HG02623 (cell line): ENCODE results near the gene VSTM4.
A peak's percentile ranks its signal among the peaks of the same experiment; 100 is the strongest.

Experiments used
- ATAC-seq: cut with Tn5 transposase; IDR thresholded peaks from one replicate; pipeline ENCODE4 v1.9.1; 2021; ENCODE audit warnings: moderate library complexity; ENCODE audit not compliant: unreplicated experiment

The VSTM4 gene, protein sequence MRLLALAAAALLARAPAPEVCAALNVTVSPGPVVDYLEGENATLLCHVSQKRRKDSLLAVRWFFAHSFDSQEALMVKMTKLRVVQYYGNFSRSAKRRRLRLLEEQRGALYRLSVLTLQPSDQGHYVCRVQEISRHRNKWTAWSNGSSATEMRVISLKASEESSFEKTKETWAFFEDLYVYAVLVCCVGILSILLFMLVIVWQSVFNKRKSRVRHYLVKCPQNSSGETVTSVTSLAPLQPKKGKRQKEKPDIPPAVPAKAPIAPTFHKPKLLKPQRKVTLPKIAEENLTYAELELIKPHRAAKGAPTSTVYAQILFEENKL

DNA sequence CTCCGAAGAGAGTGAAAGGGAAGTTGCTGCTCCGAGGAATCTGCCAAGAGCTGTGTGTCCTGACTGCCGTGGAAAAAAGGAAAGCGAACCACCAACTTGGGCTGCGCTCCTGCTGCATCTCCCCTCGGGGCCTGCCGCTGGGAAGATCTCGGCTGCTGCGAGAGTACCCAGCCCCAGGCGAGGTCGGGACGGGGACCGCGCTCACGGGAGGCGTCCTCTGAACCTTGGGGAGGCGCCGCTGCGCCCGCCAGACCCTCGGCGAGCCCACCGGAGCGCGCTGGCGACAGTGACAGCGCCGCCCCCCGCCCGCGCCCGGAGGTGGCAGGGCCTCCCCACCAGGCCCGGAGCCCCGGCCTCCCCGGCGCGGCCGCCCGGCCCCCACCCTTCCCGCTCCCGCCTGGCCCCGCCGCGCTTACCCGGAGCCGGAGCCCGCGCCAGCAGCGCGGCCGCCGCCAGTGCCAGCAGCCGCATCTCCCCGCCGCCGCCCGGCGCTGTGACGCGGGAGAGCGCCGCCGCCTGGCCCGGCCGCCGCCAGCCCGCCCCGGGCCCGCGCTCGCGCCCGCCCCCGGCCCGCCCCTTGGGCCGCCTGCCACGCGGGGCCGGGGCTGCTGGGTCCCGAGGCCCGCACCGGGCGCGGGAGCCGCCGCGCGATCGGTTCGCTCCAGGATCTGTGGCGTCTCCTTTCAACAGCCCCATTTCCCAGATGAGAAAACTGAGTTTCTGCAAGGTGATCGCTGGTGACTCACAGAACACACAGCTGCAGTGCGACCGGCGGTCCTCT, at the start of gene VSTM4:
TSS of gene VSTM4 (minus strand) at position 508 of the 781 bp plus-strand sequence. CDS start at position 471, 37 bp downstream.
- ATAC-seq: no peak

DNA sequence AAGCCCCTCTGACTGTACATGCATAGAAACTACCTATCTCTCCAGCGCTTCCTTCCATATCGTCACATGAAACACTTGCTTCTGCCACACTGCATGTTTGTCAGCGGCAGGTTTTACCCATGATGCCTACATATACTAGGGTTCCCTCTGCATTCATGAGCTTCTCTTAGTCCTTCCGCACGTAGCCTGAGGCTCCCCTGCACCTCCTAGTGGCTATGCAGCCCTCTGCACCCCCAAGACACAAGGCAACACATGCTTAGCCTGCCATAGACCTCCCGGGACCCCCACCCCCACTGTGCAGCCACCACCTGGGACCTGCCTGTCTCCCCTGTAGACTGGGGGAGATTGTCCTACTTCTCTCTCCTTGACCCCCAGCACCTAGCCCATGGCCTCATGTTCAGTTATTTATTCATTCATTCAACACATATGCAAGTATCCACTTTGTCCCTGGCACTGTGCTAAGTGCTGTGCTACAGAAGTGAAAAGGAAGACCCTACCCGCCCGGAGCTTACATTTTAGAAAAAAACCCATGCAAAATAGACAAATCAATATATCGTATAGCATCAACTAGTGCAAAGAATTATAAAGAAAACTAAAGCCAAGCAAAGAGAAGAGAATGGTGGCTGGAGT, 49.4 kb upstream of the VSTM4 start:
- ATAC-seq: peak; percentile 84

DNA sequence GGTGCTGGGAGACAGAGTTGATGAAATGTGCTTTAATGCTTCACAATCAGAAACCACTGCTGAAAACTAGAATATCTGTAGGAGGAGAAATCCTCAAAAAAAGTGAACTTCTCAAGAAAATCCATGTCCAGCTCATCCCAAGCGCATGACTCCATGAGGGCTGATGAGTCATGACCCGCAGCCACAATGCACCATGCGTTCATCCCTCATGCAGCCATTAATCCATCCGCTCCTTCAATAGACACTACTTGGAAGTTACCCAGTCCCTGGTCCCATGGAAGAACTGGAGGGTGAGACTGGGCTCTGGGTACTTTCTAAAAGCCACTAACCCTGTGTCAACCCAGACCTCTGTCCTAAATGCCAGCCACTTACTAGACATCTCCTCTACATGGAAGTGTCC, 48.4 kb upstream of the VSTM4 start:
- no peak for ATAC-seq

DNA sequence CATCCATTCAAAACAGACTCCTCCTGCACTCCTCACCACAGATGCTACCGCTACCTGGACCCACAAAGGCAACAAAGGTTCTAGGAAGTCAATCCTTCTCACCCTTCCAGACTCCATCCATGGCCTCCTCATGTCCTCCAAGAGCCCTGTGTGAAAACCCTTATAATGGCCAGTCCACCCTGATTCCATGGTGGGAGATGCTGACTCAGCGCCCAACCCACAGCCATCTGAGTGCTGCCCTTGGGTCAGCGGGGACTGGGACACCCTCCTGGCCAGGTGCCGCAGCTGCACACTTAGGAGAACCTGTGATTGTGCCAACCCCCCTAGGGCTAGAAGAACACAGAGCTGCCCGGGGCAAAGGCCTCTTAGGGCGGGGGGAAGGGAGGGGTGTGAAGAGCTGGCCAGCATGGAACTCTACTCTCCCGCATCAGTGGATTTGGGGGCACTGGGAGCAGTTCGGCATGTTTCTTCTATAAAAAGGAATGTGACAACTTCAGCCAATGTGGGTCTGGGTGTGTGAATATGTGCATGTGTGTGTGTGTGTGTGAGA, 47.5 kb upstream of the VSTM4 start:
- ATAC-seq: no peak

DNA sequence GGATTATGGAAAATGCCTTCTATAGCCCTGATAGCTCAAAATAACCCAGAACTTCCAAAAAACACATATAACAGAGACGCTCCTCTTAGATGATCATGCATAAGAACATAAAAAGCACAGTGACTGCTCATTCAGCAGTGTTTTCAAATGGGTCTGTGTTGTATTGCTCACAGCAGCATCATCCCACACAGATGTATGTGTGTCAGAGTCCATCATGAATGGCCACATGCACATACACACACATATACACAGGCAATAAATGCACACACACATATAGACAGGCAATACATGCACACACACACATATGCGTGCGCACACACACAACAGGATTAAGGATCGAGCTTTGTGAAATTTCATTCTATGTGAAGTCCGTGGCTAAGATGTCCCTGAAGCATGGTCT, 46.7 kb upstream of the VSTM4 start:
- ATAC-seq: no peak

DNA sequence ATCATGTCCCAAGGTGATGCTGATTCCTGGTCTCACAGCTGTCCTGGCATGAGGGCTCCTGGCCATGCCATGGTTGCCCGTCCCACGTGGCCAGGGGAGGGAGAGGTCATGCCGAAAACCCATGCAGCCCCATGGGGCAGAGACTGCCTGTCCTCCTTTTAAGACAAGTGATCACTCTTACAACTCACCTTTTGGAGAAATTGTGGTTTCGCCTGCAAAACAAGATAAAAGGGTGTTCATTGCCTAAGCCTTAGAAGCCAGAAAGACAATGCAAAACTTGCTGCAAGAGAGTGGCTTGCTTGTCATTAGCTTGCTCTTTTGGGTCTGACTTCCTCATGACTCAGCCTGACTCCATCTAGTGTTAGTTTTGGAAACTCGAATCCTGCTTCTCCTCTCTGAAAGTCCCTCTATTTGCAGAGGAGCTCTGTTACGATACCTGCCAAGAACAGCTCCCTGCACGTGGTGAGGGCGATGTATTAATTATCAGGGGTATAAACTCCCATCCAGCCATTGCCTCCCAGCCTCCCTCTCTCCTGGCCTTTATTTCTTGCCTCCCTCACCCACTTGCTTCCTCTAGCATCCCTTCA, 46.2 kb upstream of the VSTM4 start:
- no peak for ATAC-seq

DNA sequence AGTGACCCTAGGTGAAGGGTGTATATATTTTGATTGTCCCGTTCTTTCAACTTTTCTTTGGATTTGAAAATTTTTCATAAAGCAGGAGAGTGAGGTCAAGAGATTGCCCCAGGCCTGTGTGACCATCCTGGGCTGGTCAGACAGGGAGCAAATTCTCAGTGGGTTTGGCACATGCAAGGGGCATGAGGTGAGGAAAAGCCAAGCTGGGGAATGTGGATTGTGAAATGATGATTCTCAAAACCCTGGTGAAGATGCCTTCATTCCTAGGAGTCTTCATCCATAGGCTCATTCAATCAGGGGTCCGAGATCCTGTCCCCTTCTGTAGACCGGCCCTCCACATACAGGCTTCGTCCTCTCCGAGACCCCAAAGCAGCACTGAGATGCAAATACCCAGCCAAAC, 45.5 kb upstream of the VSTM4 start:
- no peak for ATAC-seq

DNA sequence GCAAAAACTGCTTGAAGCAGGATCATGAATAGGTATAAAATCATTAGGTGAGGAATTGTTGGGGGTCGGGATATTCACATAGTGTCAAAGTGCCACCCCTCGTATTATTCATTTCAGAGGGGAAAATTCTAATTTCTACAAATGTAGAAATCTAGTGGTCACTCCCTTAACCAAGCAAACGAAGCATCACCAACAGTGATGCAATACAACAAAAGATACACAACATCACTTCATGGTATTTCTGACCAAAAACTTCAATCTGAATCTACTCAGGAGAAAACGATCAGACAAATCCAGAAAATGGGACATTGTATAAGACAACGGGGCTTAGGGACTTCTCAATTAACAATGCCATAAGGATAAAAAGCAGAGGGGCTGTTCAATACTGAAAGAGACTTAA, 44.8 kb upstream of the VSTM4 start:
- no peak for ATAC-seq

DNA sequence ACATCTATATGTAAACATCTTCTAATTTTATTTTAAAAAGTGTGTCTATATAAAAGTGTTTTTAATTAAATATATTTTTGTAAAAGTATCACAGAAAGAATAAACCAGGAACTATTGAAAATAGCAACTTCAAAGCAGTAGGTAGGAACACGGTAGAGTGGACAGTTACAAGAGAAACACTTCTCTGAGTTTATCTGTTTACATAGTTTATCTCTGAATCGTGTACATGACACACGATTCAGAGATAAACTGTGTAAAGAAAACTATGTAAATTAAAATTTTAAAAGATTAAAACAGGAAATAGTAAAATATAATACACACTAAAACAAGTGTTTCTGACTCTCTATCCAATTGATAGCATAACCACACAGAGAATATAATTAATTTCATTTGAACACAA, 43.6 kb upstream of the VSTM4 start:
- no peak for ATAC-seq

DNA sequence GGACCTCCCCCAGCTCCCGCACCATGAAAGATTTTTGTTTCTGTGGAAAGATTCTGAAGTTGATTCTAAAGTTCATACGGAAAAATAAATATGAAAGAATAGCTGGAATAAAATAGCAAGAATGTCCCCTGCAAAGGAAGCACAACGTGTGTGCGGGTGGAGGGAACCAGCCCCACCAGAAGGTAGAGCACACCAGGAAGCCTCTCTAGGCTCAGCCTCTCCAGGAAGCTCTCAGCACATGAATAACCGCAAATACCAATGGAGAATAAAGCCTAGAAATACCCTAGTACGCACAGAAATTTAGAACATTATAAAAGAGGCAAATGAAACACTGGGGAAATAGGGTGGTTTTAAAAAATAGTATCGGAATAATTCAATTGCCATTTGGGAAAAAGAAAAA, 43.1 kb upstream of the VSTM4 start:
- no peak for ATAC-seq

DNA sequence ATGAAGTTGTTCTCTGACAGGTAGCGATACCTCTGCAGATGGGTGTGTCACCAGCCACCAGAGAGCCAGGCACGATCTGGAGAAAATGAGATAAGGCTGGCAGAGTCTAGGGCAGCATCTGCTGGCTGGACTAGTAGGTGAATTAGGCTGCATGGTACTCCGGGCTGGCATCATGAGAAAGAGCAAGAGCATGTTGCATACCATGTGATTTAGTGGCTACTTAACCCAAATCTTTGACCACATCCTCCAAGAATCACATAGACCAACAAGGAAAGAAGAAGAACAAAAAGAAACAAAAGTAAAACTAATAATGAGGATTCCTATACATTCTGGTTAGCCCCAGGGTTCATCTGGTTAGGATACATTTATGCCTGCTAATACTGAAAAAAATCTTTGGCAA, 41.9 kb upstream of the VSTM4 start:
- ATAC-seq: no peak

DNA sequence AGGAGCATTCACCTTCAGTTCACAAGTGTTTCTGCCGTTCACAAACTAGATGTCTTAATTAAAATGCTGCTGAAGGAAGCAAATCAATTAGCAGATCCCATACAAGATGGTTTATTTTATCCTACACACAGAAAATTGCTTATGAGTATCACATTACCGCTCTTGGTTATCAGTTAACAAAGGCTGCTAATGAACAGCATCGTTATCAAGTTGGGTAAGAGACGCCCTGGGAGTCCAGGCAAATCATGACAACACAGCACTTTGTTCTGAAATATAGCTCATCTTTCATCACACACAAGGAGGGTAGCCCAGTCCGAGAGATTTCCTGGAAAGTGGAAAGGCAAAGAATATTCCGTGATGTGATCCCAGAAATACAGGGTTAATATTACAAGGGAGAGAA, 39.3 kb upstream of the VSTM4 start:
- ATAC-seq: no peak

DNA sequence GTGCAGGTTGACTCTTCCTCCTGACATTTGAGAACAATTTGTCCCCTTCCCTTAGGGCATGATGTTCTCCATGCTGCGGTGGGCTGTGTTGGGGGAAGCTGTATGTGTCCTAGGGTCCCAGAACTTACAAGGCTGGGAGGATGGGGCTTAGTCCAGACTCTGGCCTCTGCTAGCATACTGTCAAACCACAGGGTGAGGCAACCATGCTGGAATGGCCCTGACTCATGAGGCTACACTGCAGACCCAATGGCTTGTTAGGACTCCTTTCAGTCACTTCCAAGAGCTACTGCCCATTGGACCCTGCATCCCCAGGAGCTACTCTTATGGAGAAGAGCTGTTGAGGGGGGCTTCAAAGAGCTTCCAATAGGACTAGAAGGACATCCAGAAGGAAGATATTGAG, 38.6 kb upstream of the VSTM4 start:
- ATAC-seq: no peak

DNA sequence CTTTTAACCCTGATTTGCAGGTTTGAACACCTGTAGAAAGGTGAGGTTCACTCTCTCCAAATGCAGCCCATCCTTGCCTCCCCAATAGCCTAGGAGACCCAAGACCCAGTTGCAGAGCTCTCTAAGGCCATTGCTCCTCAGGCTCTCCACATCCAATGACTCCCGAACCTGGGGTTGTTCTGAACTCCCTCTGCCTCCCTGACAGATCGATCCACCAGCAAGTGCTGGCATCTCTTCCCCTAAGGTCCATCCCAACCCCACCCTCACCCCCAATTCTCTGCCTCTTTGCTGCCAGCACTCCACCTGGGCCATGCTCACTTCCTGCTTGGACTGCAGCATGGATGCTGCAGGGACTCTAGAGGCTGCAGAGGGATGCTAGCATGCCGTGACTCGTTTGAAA, 37.8 kb upstream of the VSTM4 start:
- no peak for ATAC-seq

DNA sequence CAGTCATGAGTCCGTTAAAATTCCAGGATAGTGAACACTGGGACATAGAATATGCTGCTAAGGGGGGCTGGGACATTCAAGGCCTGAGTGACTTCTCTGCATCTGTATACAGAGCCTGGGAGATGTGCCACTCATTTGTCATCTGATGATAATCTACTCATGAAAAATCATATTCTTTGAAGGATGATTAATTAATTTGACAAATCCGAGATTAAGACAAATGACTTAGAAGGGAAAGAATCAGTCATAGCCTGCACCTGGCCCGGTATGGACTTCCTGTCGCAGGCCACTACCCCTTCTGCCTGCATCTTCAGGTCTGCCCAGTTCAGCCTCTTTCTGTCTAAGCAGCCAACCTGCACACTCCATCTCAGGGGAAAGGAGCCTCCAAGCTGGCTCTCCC, 37.3 kb upstream of the VSTM4 start:
- ATAC-seq: no peak

DNA sequence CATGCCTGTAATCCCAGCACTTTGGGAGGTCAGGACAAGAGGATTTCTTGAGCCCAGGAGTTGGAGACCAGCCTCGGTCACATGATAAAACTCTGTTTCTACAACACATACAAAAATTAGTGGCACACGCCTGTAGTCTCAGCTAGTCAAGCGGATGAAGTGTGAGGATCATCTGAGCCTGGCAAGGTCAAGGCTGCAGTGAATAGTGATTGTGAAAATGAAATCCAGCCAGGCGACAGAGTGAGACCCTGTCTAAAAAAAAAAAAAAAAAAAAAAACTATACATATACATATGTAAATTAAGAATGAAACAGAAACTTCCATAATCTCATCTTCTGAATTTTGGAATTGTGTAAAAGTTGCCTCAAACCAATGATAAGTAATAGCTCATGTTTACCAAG, 36.7 kb upstream of the VSTM4 start:
- no peak for ATAC-seq

DNA sequence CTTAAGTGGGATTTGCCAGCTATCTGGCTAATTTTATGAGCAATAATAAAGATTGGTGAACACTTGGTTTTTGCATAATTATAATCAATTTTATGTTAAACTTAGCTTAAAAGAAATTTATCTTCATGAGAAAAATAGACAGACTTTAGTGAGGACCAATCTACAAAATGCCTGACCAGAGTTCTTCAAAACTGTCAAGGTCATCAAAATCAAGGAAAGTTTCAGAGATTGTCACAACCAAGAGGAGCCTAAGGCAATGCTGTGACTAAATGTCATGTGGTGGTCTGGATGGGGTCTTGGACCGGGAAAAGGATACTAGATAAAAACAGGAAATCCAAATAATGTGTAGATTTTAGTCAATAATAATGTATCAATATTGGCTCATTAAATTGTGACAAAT, 36.2 kb upstream of the VSTM4 start:
- ATAC-seq: no peak

DNA sequence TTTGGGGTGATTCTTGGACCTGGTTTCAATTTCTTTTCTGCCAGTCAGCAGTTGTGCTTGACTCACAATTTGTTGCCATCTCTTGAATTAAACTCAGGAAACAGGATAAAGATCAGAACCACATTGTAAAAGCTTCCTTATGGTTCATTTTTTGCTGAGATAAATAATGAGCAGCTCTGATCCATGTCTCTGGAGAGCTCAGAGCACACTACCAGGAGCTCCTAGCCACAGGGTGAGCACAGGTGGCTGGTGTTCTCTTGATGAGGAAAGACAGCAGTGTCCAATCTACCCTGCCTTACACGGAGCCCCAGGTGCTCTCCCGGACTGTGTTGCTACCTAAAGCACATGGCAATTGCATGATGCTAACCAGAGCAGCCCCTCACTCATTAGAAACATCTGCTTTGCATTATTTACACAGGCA, 35.7 kb upstream of the VSTM4 start:
- no peak for ATAC-seq

DNA sequence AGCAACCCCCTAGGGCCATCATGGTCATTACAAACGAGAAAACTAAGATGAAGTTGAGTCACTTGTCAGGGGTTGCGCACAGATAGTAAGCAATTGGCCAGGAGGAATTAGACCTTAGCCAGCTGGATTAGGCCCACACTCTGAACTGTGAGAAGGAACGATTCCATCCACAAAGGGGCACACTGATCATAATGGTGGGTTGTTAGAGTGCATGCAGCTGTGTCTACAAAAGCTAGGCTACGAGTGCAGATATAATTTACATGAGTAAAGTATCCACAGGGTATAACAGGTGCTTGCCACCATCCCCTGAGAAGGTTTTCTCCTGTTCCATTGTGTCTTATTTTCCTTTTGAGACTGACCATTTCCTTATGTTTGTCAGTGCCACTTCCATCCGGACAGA, 35.1 kb upstream of the VSTM4 start:
- no peak for ATAC-seq

DNA sequence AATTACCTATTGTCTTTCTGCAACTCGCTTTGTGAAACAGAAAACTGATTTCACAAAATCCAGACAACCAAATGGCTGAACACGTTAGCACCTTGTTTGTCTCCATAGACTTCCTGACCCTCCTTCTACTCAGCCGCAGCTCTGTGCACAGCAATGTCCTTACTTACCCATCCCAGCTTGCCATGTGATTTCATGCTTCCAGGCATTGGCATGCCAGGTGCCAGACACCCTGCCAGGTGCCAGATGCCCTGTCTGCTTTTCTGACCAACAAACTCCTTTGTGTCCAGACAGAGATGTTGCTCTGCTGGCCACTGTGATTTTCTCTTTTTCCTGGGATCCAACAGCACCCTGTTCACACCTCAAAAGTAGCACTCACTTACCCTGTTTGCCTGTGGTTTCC, 34.6 kb upstream of the VSTM4 start:
- no peak for ATAC-seq

DNA sequence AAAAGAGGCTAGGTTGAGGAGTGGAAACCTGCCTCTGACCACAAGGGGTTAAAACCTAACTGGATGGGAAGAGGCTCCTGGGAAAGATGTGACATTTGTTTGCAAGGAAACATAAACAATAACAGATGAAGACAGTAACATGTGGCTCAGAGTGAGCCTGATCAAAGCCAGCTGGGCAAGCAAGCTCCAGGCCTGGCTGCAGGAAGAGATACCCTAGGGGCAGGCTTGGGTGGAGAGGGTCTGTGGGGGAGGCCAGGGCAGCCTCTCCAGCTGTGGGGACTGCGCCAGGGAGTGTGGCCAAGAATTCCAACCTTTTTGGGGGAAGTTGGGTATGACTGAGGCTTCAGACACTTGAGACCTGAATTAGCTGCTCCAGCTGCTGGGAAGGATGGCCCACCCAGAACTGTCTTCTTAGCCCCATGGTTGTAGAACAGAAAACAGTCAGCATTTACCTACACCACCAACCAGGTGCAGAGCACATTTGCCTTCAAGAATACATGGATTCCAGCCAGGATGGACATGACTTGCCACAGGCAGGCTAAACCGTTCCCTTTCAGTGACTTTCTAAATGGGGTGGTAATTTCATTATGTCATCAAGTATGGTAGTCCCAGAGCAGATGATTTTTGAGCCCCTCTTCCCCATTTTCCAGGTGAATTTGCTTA, 28.9 kb upstream of the VSTM4 start:
- ATAC-seq: no peak
